HFFc6 (cell line): ENCODE data around the gene NRP2. TPM values are rescaled to one million over a fixed set of nuclear protein-coding genes. Genes with fewer than 3 reads are reported as not detected.
A peak's percentile ranks its signal among the peaks of the same experiment; 100 is the strongest.

Source experiments
- DNase-seq: peaks from one replicate; pipeline ENCODE4 v3.0.0-alpha.2; 2018
- H3K27ac Mint-ChIP-seq: 2 replicates; pipeline ENCODE4 v1.8.0; 2020; ENCODE audit warnings: mild to moderate bottlenecking, mixed read lengths
- H3K27me3 Mint-ChIP-seq: 2 replicates; pipeline ENCODE4 v1.8.0; 2021; ENCODE audit warnings: mild to moderate bottlenecking, moderate library complexity, mixed read lengths; ENCODE audit not compliant: insufficient read depth
- H3K36me3 Mint-ChIP-seq: 2 replicates; pipeline ENCODE4 v1.8.0; 2021; ENCODE audit warnings: low read depth, mixed read lengths
- H3K4me1 Mint-ChIP-seq: 2 replicates; pipeline ENCODE4 v1.8.0; 2020; ENCODE audit warnings: low read depth, mixed read lengths
- H3K4me3 Mint-ChIP-seq: 2 replicates; pipeline ENCODE4 v1.8.0; 2020; ENCODE audit warnings: mild to moderate bottlenecking, moderate library complexity, mixed read lengths
- H3K9me3 Mint-ChIP-seq: 2 replicates; pipeline ENCODE4 v1.8.0; 2020; ENCODE audit warnings: mild to moderate bottlenecking, mixed read lengths
- CTCF ChIP-seq: fragments of 200-600 bp; sonication (generic); IDR thresholded peaks from 2 replicates; pipeline ENCODE4 v1.5.0; 2021; ENCODE audit warnings: antibody characterized with exemption, mild to moderate bottlenecking
- total RNA-seq, 6 experiments: library from RNA; stranded (reverse); fragmentation: NEBNext Ultra II Directional; extraction: Animal tissue kit (Norgen Biotek cat#: 25700); gene quantifications; 2 replicates in 1 of 6; 3 replicates in 5 of 6; pipeline ENCODE4 v1.2.3, GENCODE V29; 2021

Gene NRP2
- total RNA-seq, 6 experiments from 2014 or later, result 11.8 to 25.1 (median 21.4) TPM

- no peaks in the 10 kb centered on the region for H3K36me3 Mint-ChIP-seq
- H3K4me3 Mint-ChIP-seq, result peak overlapping the region; percentile 92
- peaks cover 1% of the 10 kb centered on the region; the same call in 1 of the 2 replicates for H3K27me3 Mint-ChIP-seq
- DNase-seq, result peak; percentile 48
- no peak for TF ChIP-seq CTCF
- peak overlapping the region; percentile 81 for H3K27ac Mint-ChIP-seq
- no peaks in the 10 kb centered on the region for H3K9me3 Mint-ChIP-seq
- peaks cover 56% of the 10 kb centered on the region for H3K4me1 Mint-ChIP-seq
Measured at GRCh38 chr2:205683502-205684367, 1.4 kb downstream of the NRP2 start.

- Mint-ChIP-seq H3K4me1 (peaks cover 50% of the 10 kb centered on the region), H3K9me3 (no peaks in the 10 kb centered on the region), H3K27me3 (peaks cover 1% of the 10 kb centered on the region; the same call in 1 of the 2 replicates), H3K4me3 (peak overlapping the region; percentile 92), H3K27ac (peak overlapping the region; percentile 90), H3K36me3 (no peaks in the 10 kb centered on the region)
- DNase-seq, result no peak
- no peak for TF ChIP-seq CTCF
Measured at GRCh38 chr2:205684871-205685313, 2.6 kb downstream of the NRP2 start.

- DNase-seq, result peak; percentile 72
- Mint-ChIP-seq H3K27ac (peak overlapping the region; percentile 90), H3K36me3 (no peaks in the 10 kb centered on the region), H3K4me1 (peaks cover 44% of the 10 kb centered on the region), H3K27me3 (no peaks in the 10 kb centered on the region), H3K4me3 (peak overlapping the region; percentile 92), H3K9me3 (no peaks in the 10 kb centered on the region)
- TF ChIP-seq CTCF, result peak; percentile 14; the same call in 1 of the 2 replicates
Measured at GRCh38 chr2:205685314-205686055, 3.2 kb downstream of the NRP2 start.

- Mint-ChIP-seq H3K4me1 (peaks cover 40% of the 10 kb centered on the region), H3K9me3 (no peaks in the 10 kb centered on the region), H3K36me3 (no peaks in the 10 kb centered on the region), H3K27ac (peak overlapping the region; percentile 90), H3K4me3 (peak overlapping the region; percentile 92), H3K27me3 (no peaks in the 10 kb centered on the region)
- no peak for DNase-seq
- TF ChIP-seq CTCF, result no peak
Measured at GRCh38 chr2:205686056-205686782, 3.9 kb downstream of the NRP2 start.
